GM23248 (cell line): ENCODE results near the gene TARBP2.

Experiments
- EZH2 ChIP-seq: fragments of 200-600 bp; sonication (generic); IDR thresholded peaks from 2 replicates; pipeline ENCODE4 v1.6.1; 2018; ENCODE audit warnings: antibody characterized with exemption, mild to moderate bottlenecking; ENCODE audit not compliant: insufficient read depth, poor library complexity, severe bottlenecking
- EZH2phosphoT487 ChIP-seq: fragments of 200-600 bp; sonication (generic); IDR thresholded peaks from 2 replicates; pipeline ENCODE4 v1.6.1; 2018; ENCODE audit warnings: antibody characterized with exemption, moderate library complexity, mild to moderate bottlenecking, low read depth; ENCODE audit not compliant: insufficient read depth

GRCh38 chr12:53533471-53533870 lies 32.4 kb downstream of the TARBP2 start:
- TF ChIP-seq EZH2phosphoT487 (no peak), EZH2 (no peak)
